Erythroblast (primary cell): Measurements from ENCODE around the gene FYTTD1.

Experiments used
- GATA1 ChIP-seq: IDR thresholded peaks from 2 replicates; pipeline ENCODE4 v1.6.1; 2011; ENCODE audit warnings: low read depth, mild to moderate bottlenecking, control low read depth, low read length, moderate library complexity
- POLR2A ChIP-seq: IDR thresholded peaks from 2 replicates; pipeline ENCODE4 v1.6.1; 2011; ENCODE audit warnings: mild to moderate bottlenecking, low read length

DNA sequence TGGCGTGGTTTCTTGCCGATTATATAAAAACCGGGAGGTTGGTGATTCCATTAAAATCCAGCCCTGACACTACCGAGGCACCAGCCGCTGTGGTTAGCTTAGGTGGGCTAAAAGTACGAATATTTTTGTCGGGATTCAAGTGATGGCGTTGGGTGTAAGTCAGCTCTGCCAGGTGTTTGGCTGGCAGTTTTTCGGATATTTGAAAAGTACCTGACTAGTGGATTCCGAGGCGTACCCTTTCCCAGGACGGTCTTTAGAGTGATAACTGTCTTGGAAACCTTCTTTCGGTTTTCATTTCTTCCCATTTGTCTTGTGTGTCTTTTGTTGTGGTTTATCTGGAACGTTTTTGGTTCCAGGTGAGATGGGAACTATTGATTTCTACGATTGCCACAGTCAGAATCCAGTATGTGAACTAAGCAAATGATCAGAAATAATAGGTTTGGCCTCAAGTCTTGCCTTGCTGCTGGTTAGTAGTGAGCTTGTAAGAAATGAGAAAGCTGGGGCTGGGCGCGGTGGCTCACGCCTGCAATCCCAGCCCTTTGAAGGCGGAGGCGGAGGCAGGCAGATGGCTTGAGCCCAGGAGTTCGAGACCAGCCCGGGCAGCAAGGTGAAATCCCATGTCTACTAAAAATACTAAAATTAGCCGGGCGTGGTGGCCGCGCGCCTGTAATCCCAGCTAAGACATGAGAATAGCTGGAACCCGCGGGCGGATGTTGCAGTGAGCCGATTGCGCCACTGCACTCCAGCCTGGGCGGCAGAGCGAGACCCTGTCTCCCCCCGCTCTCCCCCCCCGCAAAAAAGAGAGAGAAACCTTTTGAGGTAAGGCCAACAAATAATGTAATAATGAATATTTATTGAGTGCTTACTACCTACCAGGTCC is 1.4 kb downstream of the FYTTD1 start:
- TF ChIP-seq POLR2A: no peak
- no peak for TF ChIP-seq GATA1
